PC-9 (cell line): ENCODE data around the gene IMMP2L. TPM values are rescaled to one million over a fixed set of nuclear protein-coding genes. Genes with fewer than 3 reads are reported as not detected.

ENCODE experiments used
- BruUV-seq: library from RNA; stranded (reverse); fragments of 400-500 nt; replicated peaks from 2 replicates; lab custom pipeline; 2021; lab: Mats Ljungman, UMichigan
- CTCF ChIA-PET: fragments of 300-600 bp; sonication (Branson Sonifier 250); formaldehyde crosslinking; loops from one replicate; lab custom pipeline; 2022; ENCODE audit warnings: antibody characterized with exemption; lab: Charles Lee
- POLR2A ChIA-PET: fragments of 300-600 bp; sonication (Branson Sonifier 250); formaldehyde crosslinking; loops from one replicate; lab custom pipeline; 2022; ENCODE audit warnings: antibody characterized with exemption; ENCODE audit not compliant: unreplicated experiment; lab: Charles Lee
- DNase-seq, 2 experiments: peaks; one replicate each; pipeline versions ENCODE4 v3.0.0 to v3.0.0-alpha.2; 2015 to 2022; ENCODE audit warnings: mixed read lengths in 1 of 2
- H2AFZ ChIP-seq: fragments of 200-600 bp; sonication (generic); 2 replicates; pipeline ENCODE4 v1.8.1; 2017; ENCODE audit warnings: antibody characterized with exemption
- H3F3A ChIP-seq: fragments of 200-600 bp; sonication (generic); 2 replicates; pipeline ENCODE4 v1.8.1; 2017; ENCODE audit warnings: antibody characterized with exemption, mild to moderate bottlenecking, low read depth; ENCODE audit not compliant: insufficient read depth
- H3K27ac ChIP-seq: fragments of 200-600 bp; sonication (generic); 2 replicates; pipeline ENCODE4 v1.6.1; 2016; ENCODE audit warnings: mixed run types
- H3K27me3 ChIP-seq: fragments of 200-600 bp; sonication (generic); 2 replicates; pipeline ENCODE4 v1.6.1; 2016; ENCODE audit warnings: low read depth, mixed run types; ENCODE audit not compliant: insufficient read depth
- H3K36me3 ChIP-seq: fragments of 200-600 bp; sonication (generic); 2 replicates; pipeline ENCODE4 v1.6.1; 2016; ENCODE audit warnings: low read depth, mixed run types
- H3K4me1 ChIP-seq: fragments of 200-600 bp; sonication (generic); replicated peaks from 2 replicates; pipeline ENCODE4 v1.6.1; 2016; ENCODE audit warnings: mixed run types; ENCODE audit not compliant: insufficient read depth
- H3K4me2 ChIP-seq: fragments of 200-600 bp; sonication (generic); 2 replicates; pipeline ENCODE4 v1.6.1; 2017; ENCODE audit warnings: mixed run types
- H3K4me3 ChIP-seq: fragments of 200-600 bp; sonication (generic); 2 replicates; pipeline ENCODE4 v1.6.1; 2016; ENCODE audit warnings: mixed run types
- H3K79me2 ChIP-seq: fragments of 200-600 bp; sonication (generic); 2 replicates; pipeline ENCODE4 v1.6.1; 2017; ENCODE audit warnings: low read depth, mixed run types
- H3K9me2 ChIP-seq: fragments of 200-600 bp; sonication (generic); 2 replicates; pipeline ENCODE4 v1.8.1; 2017; ENCODE audit warnings: mild to moderate bottlenecking; ENCODE audit not compliant: insufficient read depth
- H3K9me3 ChIP-seq: fragments of 200-600 bp; sonication (generic); 2 replicates; pipeline ENCODE4 v1.8.1; 2016; ENCODE audit warnings: low read depth; ENCODE audit not compliant: insufficient read depth
- H4K20me1 ChIP-seq: fragments of 200-600 bp; sonication (generic); 2 replicates; pipeline ENCODE4 v1.8.1; 2017; ENCODE audit not compliant: insufficient read depth
- CTCF ChIP-seq: fragments of 200-600 bp; sonication (generic); conservative IDR thresholded peaks from 2 replicates; pipeline ENCODE4 v1.6.1; 2017; ENCODE audit warnings: mixed run types, antibody characterized with exemption, mild to moderate bottlenecking, moderate library complexity
- EZH2 ChIP-seq: fragments of 200-600 bp; sonication (generic); IDR thresholded peaks from 2 replicates; pipeline ENCODE4 v1.8.0; 2017; ENCODE audit warnings: antibody characterized with exemption, low read depth
- intact Hi-C: fragments of 100-400 bp; cut with micrococcal nuclease; formaldehyde crosslinking; loops from one replicate; pipeline ENCODE4 v1.10.0; 2022; ENCODE audit not compliant: unreplicated experiment
- total RNA-seq: library from RNA; stranded (reverse); gene quantifications from 2 replicates; pipeline ENCODE4 v1.2.3, GENCODE V29; 2021

Gene IMMP2L
- total RNA-seq, 1 experiment from 2014 or later: 40.5 TPM

DNA sequence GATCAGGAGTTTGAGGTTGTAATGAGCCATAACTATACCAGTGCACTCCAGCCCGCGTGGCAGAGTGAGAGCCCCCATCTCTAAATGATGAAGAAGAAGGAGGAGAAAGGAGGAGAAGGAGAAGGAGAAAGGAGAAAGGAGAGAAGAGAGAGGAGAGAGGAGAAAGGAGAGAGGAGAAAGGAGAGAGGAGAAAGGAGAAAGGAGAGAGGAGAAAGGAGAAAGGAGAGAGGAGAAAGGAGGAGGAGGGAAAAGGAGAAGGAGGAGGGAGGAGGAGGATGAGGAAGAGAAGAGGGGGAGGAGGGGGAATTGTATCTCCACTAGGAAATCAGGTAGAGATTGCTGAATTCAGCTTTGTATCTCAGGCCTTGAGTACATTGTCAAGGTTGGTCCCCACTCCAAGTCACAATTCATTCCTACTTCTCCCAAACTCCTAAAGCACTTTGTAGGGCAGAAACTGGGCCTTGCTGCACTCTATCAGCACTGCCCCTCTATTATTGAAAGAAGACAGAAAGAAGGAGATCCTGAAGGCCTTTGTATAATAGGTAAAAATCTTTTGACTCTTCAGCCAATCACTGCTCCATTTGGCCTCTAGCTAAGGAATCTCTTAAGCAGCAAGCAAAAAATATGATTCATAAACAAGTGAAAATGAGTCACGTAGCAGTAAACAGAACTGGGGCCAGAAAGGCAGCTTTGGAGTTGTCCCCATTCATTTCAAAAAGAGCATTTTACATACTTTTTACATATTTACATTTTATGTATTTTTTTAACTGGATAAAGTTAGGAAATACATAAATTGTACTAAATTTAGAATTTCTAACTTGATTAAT lies 178.0 kb downstream of the IMMP2L start:
- POLR2A ChIA-PET: interaction anchor here (0.6 kb wide), 1 partner anchor 1074 kb away, joined by 3 read pairs; no protein-coding TSS in a partner anchor
- H3K4me1 ChIP-seq: peaks cover 7% of the 10 kb centered on the region; the same call in 1 of the 2 replicates
- no peaks in the 10 kb centered on the region for H4K20me1 ChIP-seq
- DNase-seq: no peak
- no peaks in the 10 kb centered on the region for H3K79me2 ChIP-seq
- no TSS peak for BruUV-seq
- CTCF ChIA-PET: no interaction called here
- no peak overlapping the region for H3K27ac ChIP-seq
- no peak overlapping the region for H3K4me3 ChIP-seq
- no peaks in the 10 kb centered on the region for H3K36me3 ChIP-seq
- no peaks in the 10 kb centered on the region for H3K9me3 ChIP-seq
- H2AFZ ChIP-seq: no peak overlapping the region
- intact Hi-C loops: no loop called here
- TF ChIP-seq CTCF (no peak), EZH2 (no peak)
- H3F3A ChIP-seq: no peaks in the 10 kb centered on the region
- no peaks in the 10 kb centered on the region for H3K27me3 ChIP-seq
- no peak overlapping the region for H3K4me2 ChIP-seq
- no peaks in the 10 kb centered on the region for H3K9me2 ChIP-seq

DNA sequence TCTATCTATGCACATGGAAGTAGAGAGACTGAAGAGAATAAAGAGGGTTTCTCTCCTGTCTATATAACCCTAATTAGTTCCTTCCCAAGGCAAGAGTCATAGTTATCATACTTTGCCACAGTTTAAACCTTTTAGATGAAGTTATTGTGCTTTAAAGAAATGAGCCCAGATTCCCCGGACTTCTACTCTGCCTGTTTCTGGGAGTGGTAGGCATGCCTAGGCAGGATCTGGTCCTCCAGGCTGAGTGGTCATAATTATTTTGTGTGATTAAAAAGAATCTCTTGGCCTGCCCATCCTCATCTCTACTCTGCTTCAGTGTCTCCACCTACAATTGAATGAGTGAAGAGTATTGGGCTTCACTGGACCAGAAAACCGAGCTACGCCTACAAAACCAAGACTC lies 179.2 kb downstream of the IMMP2L start:
- Histone ChIP-seq H3K79me2 (no peaks in the 10 kb centered on the region), H3K4me2 (no peak overlapping the region), H3K9me3 (no peaks in the 10 kb centered on the region), H2AFZ (no peak overlapping the region), H3K4me1 (peaks cover 7% of the 10 kb centered on the region; the same call in 1 of the 2 replicates), H3K27me3 (no peaks in the 10 kb centered on the region), H3K9me2 (no peaks in the 10 kb centered on the region; the same call in 1 of the 2 replicates), H4K20me1 (no peaks in the 10 kb centered on the region), H3K27ac (no peak overlapping the region), H3F3A (no peaks in the 10 kb centered on the region), H3K36me3 (no peaks in the 10 kb centered on the region), H3K4me3 (no peak overlapping the region)
- CTCF ChIA-PET: no interaction called here
- no peak for DNase-seq
- intact Hi-C loops: no loop called here
- TF ChIP-seq EZH2: no peak
- no peak for TF ChIP-seq CTCF
- POLR2A ChIA-PET: no interaction called here
- no TSS peak for BruUV-seq

GRCh38 chr7:111381590-111381989 lies 180.7 kb downstream of the IMMP2L start:
- Histone ChIP-seq H3K27ac (no peak overlapping the region), H3K9me2 (no peaks in the 10 kb centered on the region; the same call in 1 of the 2 replicates), H4K20me1 (no peaks in the 10 kb centered on the region), H3K4me3 (no peak overlapping the region), H3K4me2 (no peak overlapping the region), H3F3A (no peaks in the 10 kb centered on the region), H3K79me2 (no peaks in the 10 kb centered on the region), H2AFZ (no peak overlapping the region), H3K4me1 (peaks cover 7% of the 10 kb centered on the region; the same call in 1 of the 2 replicates), H3K36me3 (no peaks in the 10 kb centered on the region), H3K9me3 (no peaks in the 10 kb centered on the region), H3K27me3 (no peaks in the 10 kb centered on the region)
- intact Hi-C loops: no loop called here
- ChIA-PET CTCF (no interaction called here), POLR2A (no interaction called here)
- no peak for DNase-seq
- BruUV-seq: no TSS peak
- TF ChIP-seq EZH2 (no peak), CTCF (no peak)
